HG02678 (cell line): ENCODE results near the gene SLC6A16.
"Not testable (repeated sequence)": the region's sequence is repeated elsewhere in the genome, so short reads cannot be mapped to it uniquely, and the experiment has no call there.

Experiments
- ATAC-seq: cut with Tn5 transposase; IDR thresholded peaks from one replicate; pipeline ENCODE4 v1.9.1; 2021; ENCODE audit warnings: mild to moderate bottlenecking, moderate library complexity; ENCODE audit not compliant: unreplicated experiment

The SLC6A16 gene

DNA sequence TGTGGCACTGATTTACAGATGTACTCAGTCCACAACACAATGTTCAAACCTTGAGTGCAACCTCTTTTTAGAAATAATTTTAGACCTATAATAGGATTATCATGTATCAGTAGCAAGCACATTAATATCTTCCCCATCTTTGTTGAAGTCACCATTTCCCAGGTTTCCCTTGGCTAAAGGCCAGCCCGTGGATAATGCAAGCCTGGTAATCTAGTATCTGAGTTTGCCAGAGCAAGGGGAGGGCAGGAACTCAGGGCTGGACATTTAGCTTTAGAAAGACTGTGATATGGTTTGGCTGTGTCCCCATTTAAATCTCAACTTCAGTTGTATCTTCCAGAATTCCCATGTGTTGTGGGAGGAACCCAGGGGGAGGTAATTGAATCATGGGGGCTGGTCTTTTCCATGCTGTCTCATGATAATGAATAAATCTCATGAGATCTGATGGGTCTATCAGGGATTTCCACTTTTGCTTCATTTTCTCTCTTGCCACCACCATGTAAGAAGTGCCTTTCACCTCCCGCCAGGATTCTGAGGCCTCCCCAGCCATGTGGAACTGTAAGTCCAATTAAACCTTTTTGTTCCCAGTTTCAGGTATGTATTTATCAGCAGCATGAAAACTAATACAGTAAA is 37.7 kb downstream of the SLC6A16 start:
- ATAC-seq = no peak

DNA sequence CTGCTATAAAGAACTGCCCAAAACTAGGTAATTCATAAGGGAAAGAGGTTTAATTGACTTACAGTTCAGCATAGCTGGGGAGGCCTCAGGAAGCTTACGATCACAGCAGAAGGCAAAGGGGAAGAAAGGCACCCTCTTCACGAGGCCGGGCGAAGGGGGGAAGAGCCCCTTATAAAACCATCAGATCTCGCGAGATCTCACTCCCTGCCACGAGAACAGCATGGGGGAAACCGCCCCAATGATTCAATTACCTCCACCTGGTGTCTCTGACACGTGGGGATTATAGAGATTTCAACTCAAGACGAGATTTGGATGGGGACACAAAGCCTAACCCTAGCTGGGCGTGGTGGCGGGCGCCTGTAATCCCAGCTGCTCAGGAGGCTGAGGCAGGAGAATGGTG is 42.8 kb downstream of the SLC6A16 start:
- ATAC-seq = no peak

DNA sequence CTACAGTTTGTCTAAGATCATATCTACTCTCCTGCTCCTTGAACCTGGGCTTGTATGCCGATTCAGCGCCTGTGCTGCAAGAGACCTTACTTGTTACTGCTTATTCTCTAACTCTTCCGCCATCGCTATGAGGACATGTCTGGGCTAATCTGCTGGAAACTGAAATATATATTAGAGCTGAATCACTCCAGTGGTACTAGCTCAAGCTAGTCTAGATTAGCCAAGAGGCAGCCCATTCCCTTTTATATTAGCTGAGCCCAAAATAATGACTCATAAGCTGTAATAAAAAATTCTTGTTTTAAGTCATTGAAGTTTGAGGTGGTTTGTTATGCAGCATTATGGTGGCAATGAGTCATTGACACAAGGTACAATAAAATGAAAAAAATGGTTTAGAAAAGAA is 52.8 kb downstream of the SLC6A16 start:
- no peak for ATAC-seq

DNA sequence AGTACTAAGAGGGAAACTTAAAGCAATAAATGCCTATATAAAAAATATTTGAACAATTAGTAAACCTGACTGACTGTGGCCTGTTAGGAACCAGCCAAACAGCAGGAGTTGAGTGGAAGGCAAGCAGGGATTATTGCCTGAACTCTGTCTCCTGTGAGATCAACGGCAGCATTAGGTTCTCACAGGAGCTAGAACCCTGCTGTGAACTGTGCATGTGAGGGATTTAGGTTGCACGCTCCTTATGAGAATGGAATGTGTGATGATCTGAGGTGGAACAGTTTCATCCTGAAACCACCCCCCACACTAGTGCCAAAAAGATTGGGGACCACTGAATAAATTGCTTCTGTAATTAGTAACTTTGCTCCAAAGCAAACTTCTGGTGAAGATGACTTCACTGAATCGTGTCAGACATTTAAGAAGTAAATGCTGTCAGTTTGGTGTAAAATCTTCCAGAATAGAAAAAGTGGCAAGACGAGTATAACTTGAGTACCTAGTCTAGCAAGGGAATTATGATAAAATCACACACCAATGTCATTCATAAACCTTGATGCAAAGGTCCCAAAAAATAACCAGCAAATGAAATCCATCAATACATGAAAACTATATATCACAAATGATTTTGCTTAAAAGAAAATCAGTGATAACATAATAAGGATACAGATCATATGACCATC is 53.8 kb downstream of the SLC6A16 start:
- ATAC-seq = no peak

DNA sequence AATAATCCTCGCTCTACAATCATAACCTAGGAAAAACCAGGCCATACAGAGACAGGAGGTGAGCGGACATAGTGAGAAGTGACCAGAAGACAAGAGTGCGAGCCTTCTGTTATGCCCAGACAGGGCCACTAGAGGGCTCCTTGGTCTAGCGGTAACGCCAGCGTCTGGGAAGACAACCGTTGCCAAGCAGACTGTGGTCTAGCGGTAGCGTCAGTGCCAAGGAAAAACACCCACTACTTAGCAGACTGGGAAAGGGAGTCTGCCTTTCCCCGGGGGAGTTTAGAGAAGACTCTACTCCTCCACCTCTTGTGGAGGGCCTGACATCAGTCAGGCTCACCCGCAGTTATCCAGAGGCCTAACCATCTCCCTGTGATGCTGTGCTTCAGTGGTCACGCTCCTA is 58.6 kb downstream of the SLC6A16 start:
- ATAC-seq = not testable (repeated sequence)

DNA sequence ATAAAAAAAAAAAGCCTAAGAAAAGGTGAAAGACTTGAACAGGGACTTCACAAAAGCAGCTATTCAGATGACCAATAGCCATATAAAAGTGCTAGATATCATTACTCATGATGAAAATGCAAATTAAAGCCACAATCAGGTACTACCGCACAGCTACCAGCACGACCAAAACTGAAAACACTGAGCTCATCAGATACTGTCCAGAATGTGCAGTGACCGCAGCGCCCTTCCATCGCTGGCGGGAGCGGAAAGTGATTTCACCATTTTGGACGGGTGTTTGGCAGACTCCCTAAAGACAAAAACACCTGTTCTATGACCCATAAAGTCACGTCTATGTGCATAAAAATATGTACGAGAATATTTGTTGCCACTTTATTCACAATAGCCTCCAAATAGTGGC is 60.7 kb downstream of the SLC6A16 start:
- no peak for ATAC-seq

DNA sequence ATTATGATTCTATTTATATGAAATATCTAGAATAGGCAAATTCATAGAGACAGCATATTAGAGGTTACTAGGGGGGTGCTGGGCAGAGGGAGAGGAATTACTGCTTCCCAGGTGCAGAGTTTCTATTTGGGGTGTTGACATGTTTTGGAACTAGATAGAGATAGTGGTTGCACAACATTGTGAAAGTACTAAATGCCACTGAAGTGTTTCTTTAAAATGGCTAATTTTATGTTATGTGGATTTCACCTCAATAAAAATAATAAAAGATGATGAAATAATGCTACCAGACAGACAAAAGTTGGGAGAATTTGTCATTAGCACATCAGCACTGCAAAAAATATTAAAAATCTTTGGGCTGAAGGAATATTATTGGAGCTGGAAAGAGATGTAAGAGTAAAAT is 63.4 kb downstream of the SLC6A16 start:
- no peak for ATAC-seq

DNA sequence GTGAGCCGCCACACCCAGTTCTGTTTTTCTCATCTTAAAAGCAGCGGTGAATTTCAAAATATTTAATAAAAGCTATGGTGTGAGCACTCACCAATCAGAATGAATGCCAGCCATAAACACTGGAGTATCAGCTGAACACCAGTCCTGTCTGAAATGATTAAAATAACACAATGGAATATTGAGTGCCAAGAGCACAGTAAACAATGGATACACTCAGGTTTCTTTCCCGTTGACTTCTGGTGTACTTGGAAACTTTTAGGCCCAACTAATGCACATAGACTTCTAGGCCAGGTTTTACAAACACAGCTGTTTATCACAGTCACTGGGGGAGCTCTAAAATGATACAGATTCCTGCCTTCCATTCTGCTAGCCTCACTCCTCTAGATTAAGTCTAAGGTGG is 68.3 kb downstream of the SLC6A16 start:
- no peak for ATAC-seq

DNA sequence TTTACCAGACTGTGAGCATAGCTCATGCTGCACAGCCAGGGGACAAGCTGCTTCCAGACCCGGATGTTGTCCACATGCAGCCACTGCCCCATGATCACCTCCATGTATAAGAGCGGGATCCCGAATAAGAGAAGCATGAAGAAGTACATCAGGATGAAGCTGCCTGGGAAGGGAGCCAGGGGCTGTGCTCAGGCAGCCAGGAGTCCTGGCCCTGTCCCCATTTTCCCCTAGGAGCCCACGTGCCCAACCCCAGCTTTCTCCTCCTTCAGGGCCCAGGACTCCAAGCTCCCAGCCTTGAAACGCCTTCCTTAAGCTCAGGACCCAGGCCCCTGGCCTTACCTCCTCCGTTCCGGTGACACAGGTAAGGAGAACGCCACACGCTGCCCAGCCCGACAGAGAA is 69.3 kb downstream of the SLC6A16 start:
- no peak for ATAC-seq

DNA sequence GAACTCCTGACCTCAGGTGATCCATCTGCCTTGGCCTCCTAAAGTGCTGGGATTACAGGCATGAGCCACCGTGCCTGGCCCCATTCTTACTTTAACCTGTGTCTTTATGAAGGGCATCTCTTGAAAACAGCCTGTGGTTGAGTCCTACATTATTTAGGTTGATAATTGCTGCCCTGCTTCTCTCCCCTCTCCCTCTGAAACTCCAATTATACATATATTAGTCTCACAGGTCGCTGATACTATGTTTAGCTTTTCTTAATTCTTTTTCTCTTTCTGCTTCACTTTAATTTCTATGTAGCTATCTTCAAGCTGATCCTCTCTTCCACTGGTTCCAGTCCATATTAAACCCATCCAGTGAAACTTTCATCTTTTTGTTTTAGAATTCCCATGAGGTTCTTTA is 75.1 kb downstream of the SLC6A16 start:
- no peak for ATAC-seq

DNA sequence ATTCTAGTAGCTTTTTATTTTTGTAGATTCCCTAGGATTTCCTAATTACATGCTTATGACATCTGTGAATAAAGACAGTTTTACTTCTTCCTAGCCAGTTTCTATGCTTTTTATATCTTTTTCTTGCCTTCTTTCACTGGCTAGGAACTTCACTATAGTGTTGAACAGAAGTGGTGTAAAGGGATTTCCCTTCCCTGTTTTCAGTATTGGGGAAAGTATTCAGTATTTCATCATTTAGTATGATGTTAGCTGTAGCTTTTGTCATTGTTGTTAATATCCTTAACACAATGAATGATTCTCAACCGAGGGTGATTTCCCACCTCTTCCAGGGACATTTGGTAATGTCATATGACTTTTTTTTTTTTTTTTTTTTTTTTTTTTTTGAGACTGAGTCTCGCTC is 77.3 kb downstream of the SLC6A16 start:
- ATAC-seq = no peak

DNA sequence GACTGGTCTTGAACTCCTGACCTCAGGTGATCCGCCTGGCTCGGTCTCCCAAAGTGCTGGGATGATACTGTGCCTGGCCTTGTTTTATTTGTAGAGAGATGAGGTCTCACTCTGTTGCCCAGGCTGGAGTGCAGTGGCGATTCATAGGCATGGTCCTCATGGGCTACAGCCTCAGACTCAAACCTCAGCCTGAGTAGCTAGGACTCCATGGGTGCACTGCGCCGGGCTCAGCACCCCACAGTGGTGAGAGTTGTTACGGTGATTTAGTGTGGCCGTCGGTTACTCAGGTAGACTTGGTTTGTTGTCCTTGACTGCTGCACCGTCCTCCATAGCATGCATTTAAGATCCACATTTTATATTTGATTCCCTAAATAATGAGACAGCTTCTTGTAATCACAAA is 80.7 kb downstream of the SLC6A16 start:
- ATAC-seq = no peak

DNA sequence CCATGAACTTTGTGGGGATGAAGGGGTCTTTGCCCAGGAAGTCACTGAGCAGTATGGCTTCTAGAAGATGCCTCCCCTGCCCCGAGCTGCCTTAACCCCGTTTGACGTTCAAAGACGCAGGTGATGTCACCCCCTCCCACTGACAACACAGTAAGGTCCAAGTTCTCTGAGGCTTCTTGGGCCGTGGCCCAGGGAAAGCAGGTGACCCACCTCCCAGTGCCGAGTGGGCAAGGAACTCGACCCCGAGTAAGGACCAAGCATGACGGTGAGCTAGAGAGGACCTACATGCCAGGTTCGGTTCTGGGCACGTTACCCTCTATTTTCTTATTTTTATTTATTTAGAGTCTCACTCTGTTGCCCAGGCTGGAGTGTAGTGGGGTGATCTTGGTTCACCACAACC is 81.3 kb downstream of the SLC6A16 start:
- no peak for ATAC-seq

DNA sequence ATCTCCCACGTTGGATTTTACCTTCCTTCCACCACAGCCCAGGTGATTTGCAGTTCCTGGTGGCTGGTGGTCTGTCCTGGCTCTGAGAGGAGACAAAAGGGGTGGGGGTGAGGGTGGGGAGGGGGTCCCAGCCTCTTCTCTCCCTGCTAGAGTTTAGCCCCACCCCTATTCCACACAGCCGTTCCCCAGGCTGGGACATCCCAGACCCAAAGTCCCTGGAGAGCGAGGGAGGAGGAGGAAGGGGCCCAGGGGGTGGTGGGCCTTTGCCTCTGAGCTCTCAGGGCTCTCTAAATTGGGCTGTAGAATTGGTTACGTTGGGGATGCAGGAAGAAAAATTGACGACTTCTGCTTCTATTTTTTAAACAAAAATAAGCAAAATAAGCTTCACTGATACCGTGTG is 81.9 kb downstream of the SLC6A16 start:
- ATAC-seq = no peak

DNA sequence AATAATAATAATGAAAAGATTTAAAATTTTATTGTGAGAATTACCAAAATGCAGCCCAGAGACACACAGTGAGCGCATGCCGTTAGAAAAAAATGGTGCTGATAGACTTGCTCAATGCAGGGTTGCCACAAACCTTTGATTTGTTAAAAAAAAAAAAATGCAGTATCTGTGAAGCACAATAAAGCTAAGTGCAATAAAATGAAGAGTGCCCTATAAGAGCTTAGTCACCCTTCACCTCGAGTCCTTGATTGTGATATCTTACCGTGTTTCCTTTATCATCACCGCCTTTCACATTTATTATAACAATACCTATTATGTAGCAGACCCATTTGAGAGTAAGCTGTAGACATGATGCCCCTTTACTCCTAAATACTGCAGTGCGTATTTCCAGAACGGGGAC is 83.2 kb downstream of the SLC6A16 start:
- no peak for ATAC-seq
